Measurements from ENCODE around the gene LMAN2.
"Not testable (repeated sequence)": the region's sequence is repeated elsewhere in the genome, so short reads cannot be mapped to it uniquely, and the experiment has no call there.

The LMAN2 gene

DNA sequence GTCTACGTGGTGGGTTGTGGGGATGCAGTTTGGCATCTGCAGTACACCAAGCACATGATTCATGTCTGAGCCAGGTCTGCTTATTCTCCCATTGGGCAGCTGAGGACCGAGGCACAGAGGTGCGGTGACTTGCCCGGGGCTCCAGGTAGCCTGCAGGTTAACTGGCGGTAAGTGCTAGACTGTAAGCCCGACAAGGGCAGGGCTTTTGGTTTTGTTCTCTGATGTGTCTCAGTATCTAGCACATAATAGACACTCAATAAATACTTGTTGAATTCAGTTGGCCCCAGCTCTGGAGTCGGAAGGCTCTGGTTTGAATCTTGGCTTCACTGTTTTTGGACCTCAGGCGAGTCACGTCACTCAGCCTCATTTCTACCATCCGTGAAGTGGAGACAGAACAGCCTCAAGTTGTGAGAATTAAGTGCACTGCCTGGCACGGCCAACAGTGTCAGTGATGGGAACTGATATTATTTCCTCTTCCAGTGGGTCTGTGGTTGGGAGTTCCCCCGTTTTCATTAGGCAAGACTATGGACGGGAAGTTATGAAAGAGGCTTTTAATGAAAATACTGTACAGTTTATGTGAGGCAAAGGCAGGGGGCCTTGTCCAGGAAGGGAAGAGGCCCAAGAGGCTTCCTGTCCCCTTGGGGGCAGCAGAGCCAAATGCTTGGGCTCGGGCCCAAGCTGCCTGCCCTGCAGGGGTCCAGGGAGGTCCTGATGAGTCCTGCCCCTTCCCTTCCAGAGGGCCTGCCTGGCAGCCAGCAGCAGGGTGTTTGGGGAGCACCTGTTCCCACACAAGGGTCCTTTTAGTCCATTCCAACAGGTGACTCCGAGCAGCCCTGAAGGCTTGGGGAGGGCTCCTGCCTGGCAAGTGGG lies 44.6 kb downstream of the LMAN2 start:
- no peak for DNase-seq (ENCODE audit: low read depth in 2 of 2)

DNA sequence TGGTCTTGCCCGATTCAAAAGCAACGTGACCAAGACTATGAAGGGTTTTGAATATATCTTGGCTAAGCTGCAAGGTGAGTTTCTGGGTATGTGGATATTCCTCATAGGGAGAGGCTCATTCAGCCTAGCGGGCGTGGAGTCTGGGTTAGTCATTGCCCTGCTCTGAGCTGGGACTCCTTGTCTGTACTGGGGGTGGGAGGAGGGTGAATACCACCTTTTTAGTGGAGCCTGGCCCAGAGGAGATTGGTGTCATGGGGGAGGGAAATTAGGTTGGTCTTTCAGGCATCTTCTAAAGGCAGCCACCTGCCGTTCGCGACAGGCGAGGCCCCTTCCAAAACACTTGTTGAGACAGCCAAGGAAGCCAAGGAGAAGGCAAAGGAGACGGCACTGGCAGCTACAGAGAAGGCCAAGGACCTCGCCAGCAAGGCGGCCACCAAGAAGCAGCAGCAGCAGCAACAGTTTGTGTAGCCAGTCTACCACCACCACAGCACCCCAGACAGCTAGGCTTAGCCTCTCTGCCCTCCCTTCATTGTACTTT lies 45.3 kb downstream of the LMAN2 start:
- DNase-seq (ENCODE audit: low read depth in 2 of 2): not testable (repeated sequence)

DNA sequence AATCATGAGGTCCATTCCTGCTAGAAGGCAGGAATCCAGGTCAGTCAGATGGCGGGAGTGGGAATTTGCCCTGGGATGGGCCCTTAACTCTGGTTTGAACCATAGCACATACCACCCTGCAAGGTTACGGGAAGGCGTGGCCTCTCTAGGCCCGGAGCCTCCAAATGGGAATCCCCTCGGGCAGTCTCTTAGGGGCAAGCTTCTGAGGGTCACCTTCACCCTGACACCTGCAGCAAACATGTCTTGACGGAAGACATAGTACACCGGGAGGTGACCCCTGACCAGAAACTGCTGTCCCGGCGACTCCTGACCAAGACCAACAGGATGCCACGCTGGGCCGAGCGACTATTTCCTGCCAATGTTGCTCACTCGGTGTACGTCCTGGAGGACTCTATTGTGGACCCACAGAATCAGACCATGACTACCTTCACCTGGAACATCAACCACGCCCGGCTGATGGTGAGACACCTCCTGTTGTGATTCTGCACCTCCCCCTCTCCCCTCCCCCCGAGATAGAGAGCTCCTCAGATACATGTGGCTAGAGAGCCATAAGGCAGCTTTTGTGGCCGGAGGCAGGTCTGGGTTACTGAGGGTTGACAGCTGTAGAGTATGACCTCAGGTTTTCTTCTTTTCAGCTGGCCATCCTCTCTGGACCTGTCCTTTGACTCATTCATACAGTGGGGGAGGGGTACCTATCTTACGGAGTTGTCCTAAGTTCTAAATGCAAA lies 46.9 kb downstream of the LMAN2 start:
- DNase-seq (ENCODE audit: low read depth in 2 of 2): no peak

DNA sequence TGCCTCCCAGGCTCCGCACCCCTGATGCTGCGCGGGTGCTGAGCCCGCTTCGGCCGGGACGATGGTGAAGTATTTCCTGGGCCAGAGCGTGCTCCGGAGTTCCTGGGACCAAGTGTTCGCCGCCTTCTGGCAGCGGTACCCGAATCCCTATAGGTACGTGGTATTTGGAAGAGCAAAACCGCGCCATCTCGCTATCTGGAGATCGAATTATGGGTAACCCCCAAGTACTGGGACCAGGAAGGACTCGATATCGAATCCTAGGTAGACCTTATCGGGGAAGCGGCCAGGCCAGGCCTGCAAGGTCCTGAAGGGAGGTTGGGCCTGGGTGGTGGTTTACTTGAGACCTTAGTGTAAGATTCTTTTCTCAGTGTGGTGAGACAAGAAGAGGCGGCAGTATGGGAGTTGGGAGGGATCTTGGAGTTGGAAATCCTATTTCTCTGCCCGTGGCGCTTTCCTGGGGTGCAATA lies 47.5 kb downstream of the LMAN2 start:
- DNase-seq (ENCODE audit: low read depth in 2 of 2): no peak

DNA sequence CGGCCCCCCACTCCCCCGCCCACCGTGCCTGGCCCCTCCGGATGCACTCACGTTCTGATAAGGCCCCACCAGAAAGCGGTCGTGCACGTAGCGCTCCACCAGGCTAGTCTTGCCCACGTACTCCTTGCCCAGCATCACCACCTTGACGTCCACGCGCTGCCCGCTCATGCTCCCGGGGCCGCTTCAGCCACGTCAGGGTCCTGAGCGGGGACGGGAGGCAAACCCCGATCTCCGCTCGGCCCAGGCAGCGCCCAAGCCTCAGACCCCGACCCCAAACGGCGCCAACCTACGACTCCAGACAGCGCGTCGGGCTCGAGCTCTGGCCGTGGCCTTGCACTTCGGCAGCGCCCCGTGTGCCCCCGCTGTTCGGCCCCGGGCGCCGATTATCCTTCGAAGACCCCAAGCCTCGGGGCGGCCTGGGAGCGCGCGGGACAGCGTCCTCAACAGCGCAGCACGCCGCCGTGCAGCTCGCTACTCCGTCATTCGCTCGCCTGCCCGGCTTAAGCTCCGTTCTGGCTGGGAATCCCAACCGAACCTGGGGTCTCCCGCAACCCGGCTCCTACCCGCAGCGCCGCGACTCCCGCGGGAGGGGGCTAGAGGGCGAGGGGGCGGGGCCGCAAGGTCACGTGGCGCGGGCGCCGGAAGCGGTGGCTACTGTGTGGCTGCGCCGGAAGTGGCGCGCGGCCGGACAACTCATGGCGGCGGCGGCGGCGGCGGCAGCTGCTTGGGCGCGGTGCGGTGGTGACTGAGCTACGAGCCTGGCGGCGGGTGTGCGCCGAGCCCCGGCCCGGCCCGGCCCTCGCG lies 48.1 kb downstream of the LMAN2 start, which contains the start of the genes PRELID1 and RAB24:
TSS of gene PRELID1 (plus strand) at position 679 of the 804 bp plus-strand sequence. CDS start 187 bp downstream, outside the sequence.
TSS of gene RAB24 (minus strand) at position 599 of the 804 bp plus-strand sequence. CDS start at position 168, 431 bp downstream.
- peak; percentile 72 to 77 for DNase-seq (ENCODE audit: low read depth in 2 of 2)

DNA sequence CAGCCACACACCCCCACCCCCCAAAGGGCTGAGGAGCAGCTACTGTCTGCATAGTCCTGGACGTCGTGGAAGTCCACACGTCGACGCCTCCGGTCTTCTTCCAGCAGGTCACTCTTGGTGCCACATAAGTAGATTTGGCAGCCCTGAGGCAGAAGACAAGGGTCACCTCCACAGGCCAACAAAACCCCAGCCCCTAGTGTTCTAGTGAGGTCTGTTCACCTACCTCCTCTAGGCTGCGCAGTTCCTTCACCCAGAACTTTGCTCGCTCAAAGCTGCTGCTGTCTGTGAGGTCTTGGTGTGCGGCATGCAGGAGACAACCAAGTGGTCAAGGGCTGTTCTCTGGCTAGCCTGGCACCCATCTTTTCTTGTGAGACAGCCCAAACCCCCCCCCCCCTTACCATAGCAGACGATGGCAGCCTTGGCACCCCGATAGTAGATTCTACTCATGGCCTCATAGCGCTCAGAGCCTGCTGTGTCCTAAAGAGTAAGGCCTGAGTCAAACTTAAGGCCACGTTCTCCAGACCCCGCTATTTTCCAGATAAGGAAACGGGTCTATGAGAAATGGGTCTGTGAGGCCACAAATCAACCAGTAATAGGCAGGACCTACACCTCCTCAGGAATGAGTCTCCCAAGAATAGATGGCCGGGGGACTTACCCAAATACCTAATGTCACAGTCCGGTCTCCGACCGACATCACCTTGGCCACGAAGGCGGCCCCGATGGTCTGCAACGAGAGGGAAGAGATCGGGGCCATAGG lies 48.9 kb downstream of the LMAN2 start:
- no peak for DNase-seq (ENCODE audit: low read depth in 2 of 2)

DNA sequence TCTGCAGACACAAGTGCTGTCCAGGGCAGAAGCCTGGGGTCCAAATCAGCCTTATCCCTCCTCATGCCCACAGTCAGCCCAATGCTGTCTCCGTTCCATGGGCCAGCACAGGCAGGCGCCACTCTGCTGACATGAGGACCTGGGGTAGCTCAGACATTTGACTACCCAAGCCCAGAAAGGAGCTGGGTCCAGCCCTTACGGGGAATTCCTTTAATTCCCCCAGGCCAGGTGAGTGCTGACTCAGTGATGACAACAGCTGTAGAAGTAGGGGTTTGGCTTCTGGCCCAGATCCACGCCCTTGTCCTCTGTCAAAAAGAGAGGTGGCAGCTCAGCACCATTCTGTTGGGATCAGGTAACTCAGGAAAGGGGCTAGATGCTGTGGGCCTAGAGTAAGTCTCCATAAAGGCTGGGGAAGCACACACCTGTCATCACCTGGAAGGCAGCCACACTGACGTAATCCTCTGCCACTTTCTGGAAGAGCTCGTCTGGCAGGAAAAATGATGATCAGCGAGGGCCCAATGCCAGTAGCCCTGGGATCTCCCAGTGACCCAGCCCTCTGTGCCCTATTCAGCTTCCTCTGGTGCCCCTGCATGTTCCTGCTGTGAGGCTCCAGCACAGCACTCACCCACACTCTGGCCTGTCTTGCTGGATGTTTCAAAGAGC lies 49.8 kb downstream of the LMAN2 start:
- DNase-seq (ENCODE audit: low read depth in 2 of 2): no peak

DNA sequence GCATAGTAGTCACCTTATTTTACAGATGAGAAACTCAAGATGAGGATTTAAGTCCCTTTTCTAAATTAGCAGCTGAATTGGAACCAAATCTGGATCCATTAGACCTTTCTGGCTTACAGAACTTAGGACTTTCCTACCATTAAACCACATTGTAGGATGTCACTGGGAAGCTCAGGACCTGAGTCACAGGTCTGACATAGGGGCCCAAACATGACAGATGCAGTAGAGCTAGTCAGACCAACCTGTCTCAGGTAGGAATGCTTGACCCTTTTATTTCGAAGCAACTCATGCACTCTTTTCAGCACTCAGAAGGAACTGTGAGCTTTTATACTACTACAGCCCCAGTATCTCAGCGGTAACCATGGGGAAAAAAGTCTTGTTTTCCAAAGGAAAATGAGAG lies 50.5 kb downstream of the LMAN2 start:
- DNase-seq (ENCODE audit: low read depth in 2 of 2): no peak

DNA sequence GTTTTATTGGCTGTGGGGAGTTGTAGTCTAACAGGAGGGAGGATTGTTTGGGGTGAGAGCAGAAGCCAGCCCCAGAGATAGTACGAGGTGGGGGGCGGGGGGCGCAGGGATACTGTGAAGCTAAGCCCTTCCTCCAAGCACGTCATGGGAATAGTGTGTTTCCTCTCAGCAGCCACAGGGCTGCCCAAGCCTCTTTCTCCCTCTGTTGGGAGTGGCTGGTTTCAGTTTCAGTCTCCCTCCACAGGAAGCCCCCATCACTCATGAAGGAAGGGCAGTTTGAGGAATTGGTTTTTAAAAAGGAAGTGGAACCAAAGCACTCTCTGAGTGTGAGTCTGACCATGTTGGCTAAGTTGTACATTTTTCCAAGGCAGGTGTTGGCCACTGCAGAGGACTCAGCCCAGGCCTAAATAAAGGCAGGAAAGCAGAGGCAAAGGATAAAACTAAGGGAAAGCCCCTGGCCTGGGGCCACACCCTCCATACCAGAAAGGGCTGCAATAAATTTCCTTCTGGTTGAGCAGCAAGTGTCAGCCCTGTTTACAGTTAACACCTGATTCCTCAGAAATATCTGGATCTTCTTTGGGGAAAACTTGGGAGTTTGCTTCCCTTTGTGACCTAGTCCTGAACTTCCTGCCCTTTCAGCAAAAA lies 51.1 kb downstream of the LMAN2 start:
- peak; percentile 47 to 65 for DNase-seq (ENCODE audit: low read depth in 2 of 2)

DNA sequence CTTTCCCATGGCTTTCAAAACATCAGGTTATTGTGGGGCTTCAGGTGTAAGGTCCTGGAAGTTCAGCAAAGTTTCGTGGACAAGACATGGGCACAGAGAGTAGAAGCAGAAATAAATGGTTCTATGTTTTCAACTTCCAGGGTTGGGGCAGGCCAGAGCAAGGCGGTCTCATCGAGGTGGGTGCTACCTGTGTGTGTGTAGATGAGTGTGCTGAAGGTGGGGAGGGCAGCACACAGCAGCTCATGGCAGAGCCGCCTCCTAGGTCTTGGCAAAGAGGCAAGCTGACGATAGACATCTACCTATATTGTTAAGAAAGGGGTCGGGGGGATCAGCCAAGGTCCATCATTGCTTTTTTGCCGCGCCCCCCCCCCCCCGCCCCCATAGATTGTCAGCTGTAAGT lies 51.8 kb downstream of the LMAN2 start:
- DNase-seq (ENCODE audit: low read depth in 2 of 2): no peak

DNA sequence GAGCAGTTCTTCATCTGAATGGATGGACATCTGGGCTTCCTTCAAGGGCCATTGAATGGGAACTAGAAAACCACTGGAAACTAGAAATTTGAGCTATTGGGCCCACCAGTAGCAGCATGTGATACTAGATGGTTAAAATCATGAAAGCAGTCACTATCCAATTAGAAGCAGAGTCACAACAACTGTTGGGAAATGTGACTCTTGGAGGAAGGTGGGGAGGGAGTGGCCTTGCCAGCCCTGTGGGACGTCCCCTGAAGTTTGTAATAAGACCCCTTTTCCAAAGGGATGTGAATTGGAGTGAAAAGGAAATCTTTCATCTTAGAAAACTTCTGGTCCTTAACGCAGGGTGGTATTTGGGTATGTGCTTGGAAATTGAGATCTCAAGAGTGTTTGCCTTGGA lies 53.5 kb downstream of the LMAN2 start:
- no peak for DNase-seq (ENCODE audit: low read depth in 2 of 2)

DNA sequence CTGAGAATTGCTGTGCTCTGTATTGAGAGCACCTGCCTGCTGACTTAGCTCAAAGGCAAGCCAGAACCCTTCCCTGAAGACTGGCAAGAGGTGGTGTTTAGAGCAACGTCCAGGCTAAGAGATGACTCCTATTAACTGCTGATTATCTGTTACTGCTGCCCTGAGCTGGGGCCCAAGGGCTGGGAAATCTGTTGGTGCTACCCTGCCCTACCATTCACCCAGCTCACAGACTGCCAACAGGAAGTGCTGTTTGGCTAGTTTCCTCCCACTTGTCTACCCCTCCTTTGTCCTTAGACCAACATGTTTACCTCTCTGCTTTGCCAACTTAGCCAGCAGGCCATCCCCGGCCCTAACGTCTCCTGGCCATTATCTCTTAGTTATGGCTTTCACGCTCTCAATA lies 54.9 kb downstream of the LMAN2 start:
- DNase-seq (ENCODE audit: low read depth in 2 of 2): no peak

DNA sequence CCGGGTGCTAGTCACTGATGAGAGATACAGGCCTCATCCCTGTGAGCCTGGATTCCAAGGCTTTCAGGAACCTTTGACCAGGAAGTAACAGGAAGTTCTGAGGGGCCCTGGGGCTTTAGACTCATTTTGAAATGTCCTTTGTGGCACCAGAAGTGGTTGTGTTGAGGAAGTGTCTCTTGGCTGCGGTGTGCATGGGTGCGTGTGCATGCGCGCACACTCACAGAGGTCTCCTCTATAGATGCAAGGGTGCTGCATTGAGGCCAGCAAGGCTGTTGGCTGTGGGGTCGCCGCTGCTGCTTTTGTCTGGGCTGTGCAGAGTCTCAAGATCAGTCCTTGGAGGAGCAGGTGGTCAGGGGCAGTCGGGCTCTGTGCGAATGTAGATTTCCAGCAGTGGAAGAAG lies 55.5 kb downstream of the LMAN2 start:
- no peak for DNase-seq (ENCODE audit: low read depth in 2 of 2)

DNA sequence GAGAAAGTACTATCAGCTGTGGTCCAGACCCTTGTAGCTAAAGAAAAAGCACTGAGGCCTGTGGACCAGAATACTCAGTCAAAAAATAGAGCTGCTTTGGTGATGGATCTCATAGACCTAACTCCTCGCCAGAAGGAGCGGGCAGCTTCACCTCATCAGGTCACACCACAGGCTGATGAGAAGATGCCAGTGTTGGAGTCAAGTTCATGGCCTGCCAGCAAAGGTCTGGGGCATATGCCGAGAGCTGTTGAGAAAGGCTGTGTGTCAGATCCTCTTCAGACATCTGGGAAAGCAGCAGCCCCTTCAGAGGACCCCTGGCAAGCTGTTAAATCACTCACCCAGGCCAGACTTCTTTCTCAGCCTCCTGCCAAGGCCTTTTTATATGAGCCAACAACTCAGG lies 56.8 kb downstream of the LMAN2 start:
- no peak for DNase-seq (ENCODE audit: low read depth in 2 of 2)

DNA sequence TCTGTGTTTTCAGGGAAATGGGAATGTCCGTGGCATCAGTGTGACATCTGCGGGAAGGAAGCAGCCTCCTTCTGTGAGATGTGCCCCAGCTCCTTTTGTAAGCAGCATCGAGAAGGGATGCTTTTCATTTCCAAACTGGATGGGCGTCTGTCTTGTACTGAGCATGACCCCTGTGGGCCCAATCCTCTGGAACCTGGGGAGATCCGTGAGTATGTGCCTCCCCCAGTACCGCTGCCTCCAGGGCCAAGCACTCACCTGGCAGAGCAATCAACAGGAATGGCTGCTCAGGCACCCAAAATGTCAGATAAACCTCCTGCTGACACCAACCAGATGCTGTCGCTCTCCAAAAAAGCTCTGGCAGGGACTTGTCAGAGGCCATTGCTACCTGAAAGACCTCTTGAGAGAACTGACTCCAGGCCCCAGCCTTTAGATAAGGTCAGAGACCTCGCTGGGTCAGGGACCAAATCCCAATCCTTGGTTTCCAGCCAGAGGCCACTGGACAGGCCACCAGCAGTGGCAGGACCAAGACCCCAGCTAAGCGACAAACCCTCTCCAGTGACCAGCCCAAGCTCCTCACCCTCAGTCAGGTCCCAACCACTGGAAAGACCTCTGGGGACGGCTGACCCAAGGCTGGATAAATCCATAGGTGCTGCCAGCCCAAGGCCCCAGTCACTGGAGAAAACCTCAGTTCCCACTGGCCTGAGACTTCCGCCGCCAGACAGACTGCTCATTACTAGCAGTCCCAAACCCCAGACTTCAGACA lies 57.5 kb downstream of the LMAN2 start:
- no peak for DNase-seq (ENCODE audit: low read depth in 2 of 2)

DNA sequence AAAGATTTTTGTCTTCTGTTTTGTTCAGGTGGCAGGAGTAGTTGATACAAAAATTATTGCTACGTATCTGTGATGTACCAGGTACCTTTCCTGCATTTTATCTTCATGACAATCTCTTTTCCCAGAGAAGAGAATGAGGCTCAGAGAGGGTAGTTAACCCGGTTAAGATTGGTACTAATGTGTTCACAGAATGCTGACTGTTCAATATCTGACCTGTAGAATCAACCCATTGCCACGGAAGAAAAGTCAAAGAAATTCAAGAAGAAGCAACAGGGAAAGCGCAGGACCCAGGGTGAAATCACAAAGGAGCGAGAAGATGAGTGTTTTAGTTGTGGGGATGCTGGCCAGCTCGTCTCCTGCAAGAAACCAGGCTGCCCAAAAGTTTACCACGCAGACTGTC lies 59.7 kb downstream of the LMAN2 start:
- no peak for DNase-seq (ENCODE audit: low read depth in 2 of 2)

DNA sequence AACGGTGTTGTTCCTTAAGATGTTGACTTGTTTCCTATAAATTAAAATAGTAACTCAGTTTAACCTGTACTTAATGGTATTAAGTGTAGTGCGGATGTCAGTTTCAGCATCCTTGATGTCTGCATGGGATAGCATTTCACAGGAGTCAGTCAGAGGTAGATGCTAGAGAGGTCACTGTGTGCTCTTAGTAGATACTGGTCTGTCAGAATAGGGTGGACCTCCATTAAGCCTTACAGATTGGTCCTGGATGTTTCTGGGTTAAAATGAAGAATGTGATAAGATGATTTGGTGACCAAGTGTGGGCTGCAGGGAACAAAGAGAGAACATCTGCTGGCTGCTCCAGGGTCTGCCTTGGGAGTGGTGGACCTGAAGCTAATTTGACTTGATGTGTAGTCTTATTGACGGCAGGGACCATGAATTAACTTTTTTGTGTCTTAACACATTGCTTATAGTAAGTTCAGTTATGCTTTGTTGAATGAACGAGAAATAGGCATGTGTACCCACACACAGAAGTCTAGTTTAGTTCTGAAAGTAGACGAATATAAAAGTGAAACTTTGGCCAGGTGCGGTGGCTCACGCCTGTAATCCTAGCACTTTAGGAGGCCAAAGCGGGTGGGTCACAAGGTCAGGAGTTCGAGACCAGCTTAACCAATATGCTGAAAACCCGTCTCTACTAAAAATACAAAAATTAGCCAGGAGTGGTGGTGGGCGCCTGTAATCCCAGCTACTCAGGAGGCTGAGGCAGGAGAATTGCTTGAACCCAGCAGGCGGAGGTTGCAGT lies 60.5 kb downstream of the LMAN2 start:
- no peak for DNase-seq (ENCODE audit: low read depth in 2 of 2)

DNA sequence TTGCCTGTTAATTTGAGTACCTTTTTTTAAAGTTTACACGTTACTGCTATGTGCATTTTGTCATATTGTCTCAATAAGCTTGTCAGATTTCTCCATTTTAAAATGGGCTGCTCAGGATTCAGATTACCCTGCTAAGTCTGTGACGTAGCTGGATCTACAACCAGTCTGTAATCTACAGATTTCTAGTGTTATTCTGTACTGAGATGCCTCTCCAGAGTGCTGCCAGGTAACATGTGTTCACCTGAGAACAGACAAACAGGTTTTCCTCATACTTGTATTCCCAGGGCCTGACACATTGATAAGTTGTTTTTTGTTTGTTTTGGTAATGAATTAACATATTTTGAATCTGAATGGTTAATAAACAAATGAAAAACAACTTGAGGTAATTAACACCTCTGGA lies 63.3 kb downstream of the LMAN2 start:
- no peak for DNase-seq (ENCODE audit: low read depth in 2 of 2)

All from stimulated activated CD8-positive, alpha-beta memory T cell treated with anti-CD3 and anti-CD28 coated beads, Interleukin-15, amount 100 ng/mL, for 4 hours (primary cell).